IPS-20b (cell line): ENCODE data around the gene MAST4.

Experiments
- H3K27ac ChIP-seq: one replicate; pipeline ENCODE4 v1.5.1; 2013; ENCODE audit warnings: low read length
- H3K27me3 ChIP-seq: 2 replicates; pipeline ENCODE4 v1.6.1; 2013; ENCODE audit warnings: mild to moderate bottlenecking, low read length, inconsistent platforms; ENCODE audit not compliant: insufficient read depth
- H3K36me3 ChIP-seq: 2 replicates; pipeline ENCODE4 v1.6.1; 2013; ENCODE audit warnings: low read depth, mild to moderate bottlenecking, inconsistent platforms, low read length, moderate library complexity; ENCODE audit not compliant: insufficient read depth
- H3K4me1 ChIP-seq: 2 replicates; pipeline ENCODE4 v1.6.1; 2013; ENCODE audit warnings: mild to moderate bottlenecking, control low read depth, inconsistent platforms, low read length, moderate library complexity; ENCODE audit not compliant: insufficient read depth
- H3K4me3 ChIP-seq: 2 replicates; pipeline ENCODE4 v1.5.1; 2013; ENCODE audit warnings: mild to moderate bottlenecking, low read length, inconsistent platforms
- H3K9ac ChIP-seq: 2 replicates; pipeline ENCODE4 v1.6.1; 2013; ENCODE audit warnings: low read depth, mild to moderate bottlenecking, inconsistent platforms, low read length, moderate library complexity
- H3K9me3 ChIP-seq: 2 replicates; pipeline ENCODE4 v1.6.1; 2013; ENCODE audit warnings: mild to moderate bottlenecking, low read depth, low read length, inconsistent platforms; ENCODE audit not compliant: insufficient read depth

Gene MAST4

GRCh38 chr5:66567474-66567873 lies 28.7 kb upstream of the MAST4 start:
- H3K9me3 ChIP-seq, result no peaks in the 10 kb centered on the region
- no peak overlapping the region for H3K4me3 ChIP-seq
- H3K4me1 ChIP-seq, result no peaks in the 10 kb centered on the region; the same call in 1 of the 2 replicates

GRCh38 chr5:66570201-66570600 lies 26.0 kb upstream of the MAST4 start:
- H3K36me3 ChIP-seq, result no peaks in the 10 kb centered on the region
- no peak overlapping the region for H3K4me3 ChIP-seq
- no peaks in the 10 kb centered on the region for H3K27me3 ChIP-seq
- H3K4me1 ChIP-seq, result no peaks in the 10 kb centered on the region; the same call in 1 of the 2 replicates
- H3K9ac ChIP-seq, result no peak overlapping the region
- no peaks in the 10 kb centered on the region for H3K9me3 ChIP-seq
- no peak overlapping the region for H3K27ac ChIP-seq

More at GRCh38 chr5:66567474-66567873, 28.7 kb upstream of the MAST4 start:
- Histone ChIP-seq H3K9ac (no peak overlapping the region), H3K27me3 (no peaks in the 10 kb centered on the region), H3K27ac (no peak overlapping the region), H3K36me3 (no peaks in the 10 kb centered on the region)

GRCh38 chr5:66573733-66574132 lies 22.5 kb upstream of the MAST4 start:
- Histone ChIP-seq H3K9me3 (no peaks in the 10 kb centered on the region), H3K9ac (no peak overlapping the region), H3K4me1 (no peaks in the 10 kb centered on the region), H3K27me3 (no peaks in the 10 kb centered on the region), H3K4me3 (no peak overlapping the region), H3K36me3 (no peaks in the 10 kb centered on the region), H3K27ac (no peak overlapping the region)

GRCh38 chr5:66582499-66583165 lies 13.6 kb upstream of the MAST4 start:
- Histone ChIP-seq H3K4me3 (no peak overlapping the region), H3K4me1 (no peaks in the 10 kb centered on the region), H3K9ac (no peak overlapping the region), H3K9me3 (no peaks in the 10 kb centered on the region), H3K27ac (no peak overlapping the region), H3K27me3 (no peaks in the 10 kb centered on the region), H3K36me3 (no peaks in the 10 kb centered on the region)

DNA sequence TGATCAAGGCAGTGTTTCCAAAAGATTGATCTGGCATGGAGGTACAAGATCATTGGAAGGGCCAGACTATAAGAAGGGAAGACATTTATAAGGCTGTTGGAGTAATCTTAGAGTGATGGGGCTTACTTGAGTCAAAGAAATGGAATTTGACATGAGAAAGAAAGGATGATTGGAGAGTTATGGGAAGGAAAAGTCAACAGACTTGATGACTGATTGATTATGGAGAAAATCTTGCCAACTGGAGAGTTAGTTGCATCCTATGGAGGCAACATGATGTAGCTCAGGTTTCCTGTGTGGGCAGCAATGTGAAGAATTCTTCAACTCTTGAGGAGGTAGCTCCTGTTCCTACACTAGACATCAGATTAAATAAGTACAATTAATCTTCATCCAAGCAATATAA lies 10.9 kb upstream of the MAST4 start:
- H3K4me3 ChIP-seq, result no peak overlapping the region
- H3K36me3 ChIP-seq, result no peaks in the 10 kb centered on the region
- H3K4me1 ChIP-seq, result no peaks in the 10 kb centered on the region
- no peaks in the 10 kb centered on the region for H3K9me3 ChIP-seq
- H3K27ac ChIP-seq, result no peak overlapping the region
- H3K27me3 ChIP-seq, result no peaks in the 10 kb centered on the region
- no peak overlapping the region for H3K9ac ChIP-seq

DNA sequence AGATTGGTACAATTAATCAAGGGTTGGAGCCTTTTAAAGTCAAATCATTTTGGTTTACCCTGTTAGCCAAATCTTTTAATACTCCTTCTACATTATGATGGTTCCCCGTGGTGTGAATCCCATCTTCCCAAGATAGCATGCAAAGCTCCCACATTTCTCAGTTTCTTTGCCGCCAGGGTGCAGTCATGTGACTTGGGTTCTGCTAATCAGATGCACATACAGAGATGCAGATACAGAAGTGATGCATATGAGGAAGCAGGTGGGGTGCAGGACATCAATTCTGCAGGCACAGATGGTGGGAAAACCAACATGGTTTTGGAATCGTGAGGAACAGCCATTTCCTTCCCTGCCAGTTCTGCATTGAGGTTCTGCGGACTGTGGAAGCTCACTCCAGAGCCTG lies 8.4 kb upstream of the MAST4 start:
- Histone ChIP-seq H3K36me3 (no peaks in the 10 kb centered on the region), H3K27ac (no peak overlapping the region), H3K4me1 (no peaks in the 10 kb centered on the region), H3K27me3 (no peaks in the 10 kb centered on the region), H3K9me3 (no peaks in the 10 kb centered on the region), H3K4me3 (no peak overlapping the region), H3K9ac (no peak overlapping the region)

- Histone ChIP-seq H3K27me3 (peaks cover 62% of the 10 kb centered on the region), H3K9me3 (peaks cover 6% of the 10 kb centered on the region; the same call in 1 of the 2 replicates), H3K4me3 (peak overlapping the region; percentile 86), H3K27ac (no peak overlapping the region), H3K9ac (no peak overlapping the region), H3K4me1 (no peaks in the 10 kb centered on the region; the same call in 1 of the 2 replicates), H3K36me3 (no peaks in the 10 kb centered on the region)
Measured at GRCh38 chr5:66596636-66597182, 516 bp downstream of the MAST4 start.

DNA sequence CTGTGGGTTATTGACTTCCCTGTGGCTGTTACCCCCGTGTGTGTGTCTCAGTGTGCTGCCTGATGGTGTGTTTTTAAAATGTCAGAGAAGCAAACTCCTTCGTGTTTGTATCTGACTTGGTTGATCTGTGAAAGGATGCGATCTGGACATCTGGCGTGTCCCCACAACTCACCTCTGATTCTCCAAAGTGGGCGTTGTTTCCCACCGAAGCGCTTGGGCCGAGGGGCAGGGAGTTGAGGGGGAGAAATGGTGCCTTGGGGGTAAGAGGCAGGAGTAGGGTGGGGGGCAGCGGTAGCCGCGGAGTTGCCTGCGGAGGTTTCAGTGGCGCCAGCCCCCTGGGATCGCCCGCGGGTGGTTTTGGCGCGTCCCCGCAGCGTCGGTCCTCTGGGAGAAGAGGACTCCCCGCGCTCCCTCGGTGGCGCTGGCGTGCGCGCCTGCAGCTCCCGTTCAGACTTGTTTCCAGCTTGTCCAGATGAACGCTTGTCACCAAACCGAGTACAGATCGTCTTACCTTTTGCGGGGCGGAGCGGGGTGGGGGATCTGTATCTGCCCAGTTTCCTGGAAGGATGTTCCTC lies 1.1 kb downstream of the MAST4 start:
- no peaks in the 10 kb centered on the region; the same call in 1 of the 2 replicates for H3K4me1 ChIP-seq
- H3K9me3 ChIP-seq, result peaks cover 6% of the 10 kb centered on the region; the same call in 1 of the 2 replicates
- H3K9ac ChIP-seq, result no peak overlapping the region
- no peaks in the 10 kb centered on the region for H3K36me3 ChIP-seq
- H3K4me3 ChIP-seq, result peak overlapping the region; percentile 86
- peaks cover 62% of the 10 kb centered on the region for H3K27me3 ChIP-seq
- no peak overlapping the region for H3K27ac ChIP-seq

DNA sequence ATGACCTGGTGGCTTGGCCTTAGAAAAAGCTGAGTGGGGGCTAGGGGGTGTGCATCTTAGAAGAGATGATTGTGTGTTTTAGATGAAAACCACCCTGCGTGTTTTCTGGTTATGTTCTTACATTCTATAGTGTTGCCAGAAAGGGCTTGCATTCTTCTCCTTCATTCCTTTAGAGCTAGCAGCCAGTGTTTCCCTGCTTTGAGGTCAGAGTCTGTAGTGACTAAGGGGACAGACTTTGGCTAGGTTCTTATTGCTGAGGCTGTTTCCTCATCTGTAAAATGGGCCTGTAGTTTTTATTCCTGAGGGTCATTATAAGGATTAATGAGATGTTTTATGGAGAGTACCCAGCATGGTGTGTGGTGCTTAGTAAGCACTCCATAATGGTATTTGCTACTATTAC lies 6.4 kb downstream of the MAST4 start:
- no peak overlapping the region for H3K27ac ChIP-seq
- no peak overlapping the region for H3K4me3 ChIP-seq
- peaks cover 33% of the 10 kb centered on the region for H3K27me3 ChIP-seq
- H3K9me3 ChIP-seq, result peaks cover 4% of the 10 kb centered on the region; the same call in 1 of the 2 replicates
- H3K9ac ChIP-seq, result no peak overlapping the region
- no peaks in the 10 kb centered on the region for H3K36me3 ChIP-seq
- no peaks in the 10 kb centered on the region; the same call in 1 of the 2 replicates for H3K4me1 ChIP-seq

DNA sequence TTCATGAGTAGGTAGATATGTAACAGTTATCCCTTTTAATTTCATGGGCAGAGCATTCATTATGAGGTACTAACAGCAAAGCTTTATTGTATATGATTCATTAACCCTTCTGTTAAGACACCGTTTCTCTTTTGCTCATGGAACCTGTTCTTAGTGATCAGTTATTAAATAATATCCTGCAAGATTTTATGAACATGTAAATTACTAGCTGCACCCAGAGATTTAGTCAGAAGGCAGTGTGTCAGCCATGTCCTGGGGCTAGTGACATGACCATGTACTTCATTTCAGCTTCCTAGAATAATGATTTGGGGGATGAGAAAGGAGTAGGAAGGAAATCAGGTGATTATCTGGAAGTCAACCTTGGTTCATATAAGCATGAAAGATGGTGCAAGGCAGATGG lies 7.0 kb downstream of the MAST4 start:
- Histone ChIP-seq H3K36me3 (no peaks in the 10 kb centered on the region), H3K27me3 (peaks cover 28% of the 10 kb centered on the region), H3K4me3 (no peak overlapping the region), H3K4me1 (no peaks in the 10 kb centered on the region), H3K9ac (no peak overlapping the region), H3K27ac (no peak overlapping the region), H3K9me3 (no peaks in the 10 kb centered on the region)

GRCh38 chr5:66603881-66604280 lies 7.7 kb downstream of the MAST4 start:
- Histone ChIP-seq H3K36me3 (no peaks in the 10 kb centered on the region), H3K4me1 (no peaks in the 10 kb centered on the region; the same call in 1 of the 2 replicates), H3K4me3 (no peak overlapping the region), H3K27me3 (peaks cover 21% of the 10 kb centered on the region), H3K27ac (no peak overlapping the region), H3K9ac (no peak overlapping the region), H3K9me3 (no peaks in the 10 kb centered on the region)

- no peaks in the 10 kb centered on the region for H3K36me3 ChIP-seq
- H3K9ac ChIP-seq, result no peak overlapping the region
- no peaks in the 10 kb centered on the region; the same call in 1 of the 2 replicates for H3K4me1 ChIP-seq
- no peak overlapping the region for H3K27ac ChIP-seq
- 0 out of 2 replicates have a peak, but pooled peaks cover under 1% of the 10 kb centered on the region for H3K27me3 ChIP-seq
- no peak overlapping the region for H3K4me3 ChIP-seq
- H3K9me3 ChIP-seq, result no peaks in the 10 kb centered on the region
Measured at GRCh38 chr5:66606713-66607112, 10.5 kb downstream of the MAST4 start.
